Activated CD8-positive, alpha-beta memory T cell treated with anti-CD3 and anti-CD28 coated beads, Interleukin-2, amount 50 U/mL, for 24 hours (primary cell): ENCODE data around the gene ACTL7B.
"Not testable (repeated sequence)": the region's sequence is repeated elsewhere in the genome, so short reads cannot be mapped to it uniquely, and the experiment has no call there.

Experiments
- DNase-seq: peaks from one replicate; pipeline ENCODE4 v3.0.0-alpha.2; 2020; ENCODE audit errors: extremely low read depth

ACTL7B gene

DNA sequence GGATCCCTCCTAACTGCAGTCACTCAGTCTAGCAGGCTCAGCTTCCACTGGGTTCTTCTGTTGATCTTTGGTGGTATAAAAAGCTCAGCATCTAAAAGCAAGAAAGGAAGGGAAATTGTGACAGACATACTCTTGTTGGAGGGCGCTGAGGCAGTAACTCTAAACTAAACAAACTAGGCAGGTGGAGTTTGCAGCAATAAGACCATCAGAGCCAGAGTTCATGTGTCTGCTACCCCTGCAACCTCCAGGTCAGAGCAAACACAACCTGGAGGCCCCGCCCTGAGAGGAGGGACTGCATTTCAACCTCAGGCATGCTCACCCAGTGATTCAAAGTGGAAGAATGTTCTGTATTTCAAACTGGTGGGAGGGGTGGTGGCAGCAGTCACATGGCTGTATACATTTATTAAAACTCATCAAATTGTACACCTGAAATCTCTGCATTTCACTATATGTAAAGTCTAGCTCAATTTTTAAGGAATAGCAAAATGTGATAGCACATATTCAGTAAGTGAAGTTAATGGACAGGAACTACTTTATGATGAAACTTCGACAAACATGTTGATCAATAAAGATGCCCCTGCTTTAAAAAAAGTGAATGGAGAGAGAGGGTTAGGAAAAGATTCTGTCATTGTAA, 13.4 kb upstream of the ACTL7B start:
- DNase-seq: no peak

DNA sequence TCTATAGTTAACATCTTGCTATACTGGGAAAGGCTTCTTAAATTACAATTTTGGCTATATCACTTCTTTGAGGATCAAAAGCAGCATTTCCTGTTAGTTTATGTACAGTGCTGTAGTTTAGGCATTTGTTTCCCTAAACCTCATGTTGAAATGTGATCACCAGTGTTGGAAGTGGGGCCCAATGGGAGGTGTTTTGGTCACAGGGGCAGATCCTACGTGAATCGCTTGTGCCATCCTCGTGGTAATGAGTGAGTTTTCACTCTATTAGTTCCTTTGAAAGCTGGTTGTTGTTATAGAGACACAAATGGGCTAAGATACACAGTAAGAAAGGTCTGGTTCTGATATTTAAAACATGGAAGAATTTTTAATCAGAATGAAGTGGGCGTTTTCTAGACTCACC, 12.0 kb upstream of the ACTL7B start:
- no peak for DNase-seq

DNA sequence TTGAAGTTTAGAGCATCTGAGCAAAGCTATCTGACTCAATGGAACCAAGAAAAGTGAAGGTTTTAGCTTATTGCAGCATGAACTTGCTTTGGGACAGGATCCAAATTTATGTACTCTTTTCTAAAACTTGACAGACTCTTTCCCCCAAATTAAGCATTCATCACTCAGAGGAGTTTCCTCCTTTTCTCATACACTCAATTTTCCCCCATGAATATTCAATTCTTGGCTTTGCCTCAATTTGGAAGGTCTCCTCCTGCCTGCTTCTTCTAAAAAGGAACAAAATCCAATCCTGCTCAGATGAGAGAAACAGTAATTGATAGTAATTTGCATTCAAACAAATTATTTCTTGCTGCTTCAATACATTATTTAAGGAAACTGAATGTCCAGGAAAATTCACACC, 11.3 kb upstream of the ACTL7B start:
- DNase-seq: no peak

DNA sequence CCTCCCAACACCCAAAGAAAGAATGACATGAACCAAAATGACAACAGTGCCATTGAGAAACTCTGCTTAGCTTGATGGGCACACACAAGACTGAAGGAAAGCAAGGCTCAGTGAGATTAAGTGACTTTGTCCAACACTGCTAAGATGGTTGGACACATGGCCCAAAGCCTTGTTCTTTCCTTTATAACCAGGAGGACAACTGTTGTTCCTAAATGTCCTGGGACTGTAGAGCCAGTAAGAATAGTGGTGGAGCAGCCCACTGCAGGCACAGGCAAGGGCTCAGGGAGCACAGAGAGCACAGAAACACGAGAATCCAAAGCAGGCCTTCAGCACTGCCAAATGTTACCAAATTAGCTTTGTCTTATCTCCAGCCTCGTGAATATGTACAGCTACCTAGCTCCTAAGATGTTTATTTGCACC, 10.2 kb upstream of the ACTL7B start:
- DNase-seq: no peak

DNA sequence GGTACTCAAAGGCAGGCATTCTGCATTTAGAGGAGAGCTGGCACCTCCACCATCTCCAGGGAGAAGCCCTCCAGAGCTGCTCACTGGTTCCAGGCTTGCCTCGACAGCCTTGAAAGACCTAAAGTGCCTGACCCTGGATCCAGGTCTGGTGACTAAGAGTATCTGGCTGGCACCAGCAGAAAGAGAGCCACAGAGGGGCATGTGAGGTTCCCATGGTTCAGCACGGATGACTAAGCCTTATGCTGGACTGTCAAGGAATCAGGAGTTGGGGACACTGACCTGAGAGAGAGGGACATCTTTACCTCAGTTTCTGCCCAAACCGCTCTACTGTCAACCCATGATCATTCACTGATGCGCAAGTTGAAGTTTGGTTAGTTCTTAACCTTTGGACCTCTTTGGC, 9.3 kb upstream of the ACTL7B start:
- no peak for DNase-seq

DNA sequence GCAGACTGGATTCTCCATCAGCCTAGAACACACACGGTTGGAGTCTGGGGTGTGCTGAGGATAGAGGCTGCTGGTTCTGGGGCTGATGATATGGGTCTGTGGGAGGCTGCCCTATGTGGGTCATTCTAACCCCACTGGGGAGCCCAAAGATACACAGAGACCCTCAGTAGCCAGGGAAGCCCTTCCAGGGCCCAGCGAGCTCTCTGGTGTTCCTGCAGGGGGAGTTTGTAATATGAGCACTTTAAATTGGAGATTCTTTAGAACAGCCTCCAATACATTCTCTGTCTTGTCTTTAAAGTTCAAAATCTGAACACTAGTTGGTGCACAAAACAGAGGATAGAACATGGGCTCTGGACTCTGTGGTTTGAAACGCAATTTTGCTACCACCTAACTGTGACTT, 8.7 kb upstream of the ACTL7B start:
- no peak for DNase-seq

DNA sequence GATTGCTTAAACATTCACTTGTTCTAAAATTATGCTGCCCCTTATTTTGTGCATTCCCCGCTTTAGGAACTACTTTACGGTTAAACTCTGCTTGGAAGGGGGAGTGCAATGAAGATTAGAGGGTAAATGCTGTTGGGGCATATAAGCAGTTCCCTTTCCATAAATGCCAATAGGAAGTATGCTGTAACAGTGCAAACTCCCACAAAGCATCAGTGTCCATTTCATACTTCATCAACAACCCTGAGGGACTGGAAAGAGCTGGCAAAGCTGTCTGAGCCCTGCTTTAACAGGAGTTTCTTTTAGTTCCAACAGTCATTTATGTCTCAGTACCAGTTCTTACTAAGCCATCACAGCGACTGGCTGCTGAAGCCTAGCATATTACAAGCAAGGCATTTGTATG, 8.1 kb upstream of the ACTL7B start:
- DNase-seq: no peak

DNA sequence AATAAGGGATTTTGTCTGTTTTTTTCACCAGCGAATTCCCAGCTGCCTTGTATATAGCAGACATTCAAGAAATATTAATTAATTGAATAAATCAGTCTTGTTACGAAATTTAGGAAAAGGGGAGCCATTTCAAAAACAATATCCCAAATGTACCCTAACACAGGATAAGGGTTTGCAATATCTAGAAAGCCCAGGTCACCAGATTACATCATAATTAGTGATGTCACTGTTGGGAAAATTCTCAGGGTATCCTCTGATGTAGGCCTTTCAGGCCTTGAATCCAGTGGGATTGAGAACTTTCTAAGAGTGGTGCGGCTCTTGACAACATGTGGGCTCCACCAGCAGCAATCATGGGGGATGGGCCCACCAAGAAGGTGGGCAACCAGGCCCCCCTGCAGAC, 6.2 kb upstream of the ACTL7B start, which contains the start of gene ACTL7A:
ACTL7A (plus strand) TSS at position 270 of the 400 bp plus-strand sequence; CDS start at position 327, 57 bp downstream.
- no peak for DNase-seq

DNA sequence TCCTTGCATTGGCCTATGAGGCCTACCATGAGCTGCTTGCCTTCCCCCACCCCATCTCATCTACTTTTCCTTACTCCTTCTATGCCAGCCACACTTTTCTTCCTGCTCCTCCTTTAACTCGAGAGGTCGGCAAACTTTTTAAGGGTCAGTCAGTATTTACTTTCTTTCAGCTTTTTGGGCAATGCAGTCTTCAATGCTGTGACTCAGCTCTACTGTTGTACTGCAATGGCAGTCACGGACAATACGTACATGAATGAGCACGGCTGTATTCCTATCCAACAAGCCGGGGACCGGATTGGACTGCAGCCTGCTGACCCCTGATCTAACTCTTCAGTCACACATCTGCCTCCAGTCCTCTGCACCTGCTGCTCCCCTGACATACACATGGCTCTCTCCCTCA, 5.7 kb upstream of the ACTL7B start:
- DNase-seq: no peak

DNA sequence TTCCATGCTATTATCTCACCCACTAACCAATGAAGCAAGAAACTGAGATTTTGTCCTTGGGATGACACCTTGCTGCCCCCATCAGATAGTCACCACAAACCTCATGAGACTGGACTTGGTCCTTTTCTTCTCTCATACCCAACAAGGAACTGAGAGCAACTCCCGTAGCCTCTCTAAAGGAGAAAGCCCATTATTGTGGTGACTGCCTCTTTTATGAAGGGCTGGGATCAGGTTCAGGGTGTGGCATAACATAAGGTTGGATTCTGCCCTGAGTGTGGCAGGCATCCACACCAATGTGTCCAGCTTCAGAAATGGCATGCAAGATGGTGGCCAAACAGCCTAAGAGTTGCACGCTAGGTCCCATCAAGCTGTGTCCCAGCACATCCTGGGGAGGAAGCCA, 5.0 kb upstream of the ACTL7B start:
- no peak for DNase-seq

DNA sequence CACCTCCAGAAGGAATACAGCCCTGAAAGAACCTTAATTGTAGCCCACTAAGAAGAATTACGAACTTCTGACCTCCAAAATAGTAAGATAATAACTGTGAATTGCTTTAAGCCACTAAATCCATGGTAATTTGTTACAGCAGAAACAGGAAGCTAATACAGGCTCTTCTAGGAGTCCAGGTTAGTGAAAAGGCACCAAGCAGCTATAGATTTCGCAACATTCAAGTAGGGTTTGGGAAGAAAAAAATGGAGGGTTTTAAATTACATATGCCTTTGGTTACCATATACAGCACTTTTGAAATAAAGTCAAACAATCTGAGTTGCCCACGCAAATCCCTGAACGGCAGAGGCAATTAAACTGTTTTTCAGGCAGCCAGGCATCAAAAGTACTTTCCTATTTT, 4.6 kb upstream of the ACTL7B start:
- DNase-seq: no peak

DNA sequence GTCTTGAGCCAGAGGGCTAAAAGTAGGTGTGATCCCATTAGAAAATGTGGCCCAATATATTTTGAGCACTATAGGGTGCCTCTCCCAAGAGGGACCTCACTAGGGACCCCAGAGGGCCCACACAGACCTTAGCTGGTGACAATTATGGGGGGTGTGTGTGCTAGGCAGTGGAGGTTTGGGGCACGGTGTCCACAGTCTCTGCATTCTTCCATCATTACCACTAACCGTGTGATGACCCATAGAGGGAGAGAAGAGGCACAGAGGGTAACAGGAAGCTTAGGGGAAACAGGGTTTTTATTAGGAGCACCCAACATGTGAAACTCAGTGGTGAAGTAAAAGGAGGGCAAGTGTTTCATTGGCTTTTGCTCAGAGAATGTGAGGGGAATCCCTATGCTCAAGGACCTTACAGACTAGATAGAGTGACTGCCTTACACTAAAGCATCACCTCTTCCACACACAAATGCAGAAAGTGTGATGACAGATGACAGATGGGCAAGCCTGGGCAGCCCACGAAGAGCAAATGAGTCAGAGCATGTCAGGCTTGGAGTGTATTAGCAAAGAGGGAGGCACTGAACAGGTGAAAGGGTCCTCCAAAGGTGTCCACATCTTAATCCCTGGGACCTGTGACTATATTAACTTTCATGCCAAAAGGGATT, 3.8 kb upstream of the ACTL7B start:
- DNase-seq: no peak

DNA sequence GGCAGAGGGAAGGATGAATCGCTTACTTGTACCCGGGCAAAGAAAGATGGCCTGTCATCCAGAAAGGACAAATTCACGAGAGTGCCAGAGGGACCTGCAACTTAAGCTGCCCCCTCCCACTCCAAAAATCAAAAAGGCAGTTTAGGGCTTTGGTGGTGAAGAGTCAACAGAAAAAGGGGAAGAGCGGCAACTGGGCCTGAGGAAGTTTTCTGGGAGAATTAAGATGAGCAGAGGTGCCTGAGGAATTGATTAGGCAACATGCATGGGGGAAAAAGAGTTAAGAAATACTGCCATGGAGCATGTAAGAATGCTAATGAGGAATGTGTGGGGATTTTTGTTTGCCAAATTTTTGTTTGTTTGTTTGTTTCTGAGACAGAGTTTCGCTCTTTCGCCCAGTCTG, 1.8 kb upstream of the ACTL7B start:
- no peak for DNase-seq

DNA sequence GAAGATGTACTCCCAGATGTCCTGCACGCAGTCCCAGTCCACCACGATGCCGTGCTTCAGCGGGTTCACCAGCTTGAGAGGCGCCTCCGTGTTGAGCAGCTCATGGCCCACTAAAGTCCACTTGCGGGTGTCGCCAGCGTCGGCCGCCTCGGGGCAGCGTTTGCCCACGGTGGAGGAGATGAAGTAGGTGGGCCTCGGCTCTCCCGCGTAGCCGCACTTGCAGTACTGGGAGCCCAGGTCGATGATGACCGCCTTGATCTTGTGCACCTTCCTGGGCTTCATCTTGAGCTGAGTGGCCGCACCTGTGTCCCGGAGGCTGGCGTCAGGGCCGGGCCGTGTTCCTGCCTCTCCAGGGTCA, 278 bp downstream of the ACTL7B start:
- no peak for DNase-seq

DNA sequence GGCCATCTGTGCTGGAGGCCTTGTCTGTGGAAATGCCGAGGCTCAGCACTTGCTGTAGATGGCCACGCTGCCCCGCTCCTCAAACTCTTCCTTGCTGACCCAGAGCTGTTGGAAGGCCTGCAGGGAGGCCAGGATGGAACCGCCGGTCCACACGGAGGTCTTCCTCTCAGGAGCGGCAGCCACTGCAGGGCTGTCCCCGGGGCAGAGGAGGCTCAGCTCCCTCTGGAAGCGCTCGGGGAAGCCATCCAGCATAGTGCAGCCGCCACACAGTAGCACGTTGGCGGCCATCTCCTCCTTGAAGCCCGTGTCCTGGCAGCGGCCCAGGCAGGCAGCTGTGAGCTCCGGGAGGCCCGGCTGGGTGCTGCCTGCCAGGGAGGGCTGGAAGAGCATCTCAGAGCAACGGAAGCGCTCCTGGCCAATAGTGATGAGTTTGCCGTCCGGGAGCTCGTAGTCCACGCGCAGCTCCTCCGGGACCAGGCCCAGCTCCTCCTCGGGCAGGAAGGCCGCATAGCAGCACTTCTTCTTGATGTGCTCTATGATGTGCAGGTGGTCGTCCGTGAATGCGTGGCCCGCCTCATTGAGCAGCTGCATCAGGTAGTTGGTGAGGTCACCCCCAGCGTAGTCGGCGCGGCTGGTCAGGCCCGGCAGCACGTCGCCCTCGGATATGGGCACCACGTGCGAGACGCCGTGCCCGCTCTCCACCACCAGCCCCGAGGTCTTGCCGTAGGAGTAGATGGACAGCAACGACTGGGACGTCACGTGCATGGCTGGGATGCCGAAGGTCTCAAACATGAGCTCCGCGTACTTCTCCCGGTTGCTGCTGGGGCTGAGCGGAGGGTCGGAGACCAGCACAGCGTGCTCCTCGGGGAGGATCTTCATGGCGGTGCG, 901 bp downstream of the ACTL7B start:
- no peak for DNase-seq

DNA sequence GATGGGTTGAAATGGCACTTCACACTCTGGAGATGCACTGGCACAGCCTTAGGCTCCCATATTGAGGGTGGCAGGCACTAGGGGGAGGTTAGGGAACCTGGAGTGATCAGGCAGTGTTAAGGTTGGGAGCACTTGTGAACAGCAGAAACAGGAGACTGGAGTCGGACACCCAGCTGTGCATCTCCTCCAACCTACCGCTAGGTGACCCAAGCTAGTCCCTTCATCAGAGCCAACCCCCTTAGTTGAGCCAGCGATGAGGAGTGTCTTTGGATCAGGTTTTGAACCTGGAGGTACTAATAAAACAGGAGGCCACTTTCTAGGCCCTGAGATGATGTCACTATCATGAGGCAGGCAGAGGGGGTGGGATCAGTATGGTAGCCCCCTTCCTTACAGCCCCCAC, 1.7 kb downstream of the ACTL7B start:
- no peak for DNase-seq

DNA sequence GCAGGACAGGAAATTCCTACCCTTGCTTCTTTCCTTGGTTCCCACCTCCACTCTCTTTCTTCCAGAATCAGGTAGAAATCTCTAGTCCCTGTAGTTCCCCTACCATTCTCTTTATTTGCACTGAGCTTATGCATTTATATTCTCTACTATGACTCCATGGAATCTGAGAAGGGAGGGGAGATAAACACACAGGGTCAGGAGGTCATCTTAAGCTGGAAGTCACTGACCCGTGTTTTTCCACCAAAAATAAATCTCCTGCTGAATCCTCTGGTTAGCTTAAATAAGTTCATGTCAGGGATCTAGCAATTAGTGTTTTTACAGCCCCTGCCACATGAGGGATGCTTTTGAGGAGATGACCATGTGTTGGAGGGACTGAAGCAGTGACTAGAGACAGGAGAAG, 3.7 kb downstream of the ACTL7B start:
- DNase-seq: no peak

DNA sequence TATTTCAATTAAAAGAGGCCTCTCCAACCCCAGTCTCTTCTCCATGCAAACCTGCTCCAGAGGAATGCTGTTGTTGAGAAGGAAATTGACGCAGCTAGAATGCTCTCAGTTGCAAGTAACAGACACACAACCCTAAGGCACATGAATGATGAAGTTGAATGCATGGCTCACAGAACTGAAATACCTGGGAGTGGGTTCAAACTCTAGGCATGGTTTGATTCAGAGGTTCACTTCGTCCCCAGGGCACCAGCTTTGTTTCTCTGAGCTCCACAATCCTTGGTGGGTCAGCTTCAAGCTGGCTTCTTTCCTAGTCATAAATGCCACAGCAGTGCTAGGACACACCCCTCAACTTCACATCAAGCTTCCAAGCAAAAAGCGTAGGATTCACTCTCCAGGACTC, 4.6 kb downstream of the ACTL7B start:
- DNase-seq: no peak

DNA sequence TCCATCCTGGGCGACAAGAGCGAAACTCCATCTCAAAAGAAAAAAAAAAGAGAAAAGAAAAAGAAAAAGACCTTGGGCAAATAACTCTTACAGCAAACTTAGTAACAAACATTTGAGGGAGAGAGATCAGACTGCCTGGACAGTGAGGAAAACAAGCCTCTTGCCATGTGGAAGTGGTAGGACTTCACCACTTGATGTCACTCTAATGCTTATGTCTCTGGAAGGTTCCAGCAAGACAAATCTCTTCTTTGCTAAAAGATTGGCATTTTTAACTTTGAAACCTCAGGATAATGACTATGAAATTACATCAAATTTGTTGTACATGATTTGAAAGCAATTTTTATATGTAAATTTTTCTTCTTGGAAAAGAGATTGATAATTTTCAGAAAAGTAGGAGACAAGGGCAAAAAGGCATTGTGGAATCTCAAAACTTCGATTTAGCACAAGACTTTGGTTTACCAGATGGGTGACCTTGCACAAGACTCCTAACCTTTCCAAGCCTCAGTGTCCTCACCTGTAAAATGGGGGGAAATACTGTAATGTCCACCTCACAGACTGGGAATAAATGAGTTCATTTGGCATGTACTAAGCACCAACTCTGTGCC, 5.4 kb downstream of the ACTL7B start:
- DNase-seq: no peak

DNA sequence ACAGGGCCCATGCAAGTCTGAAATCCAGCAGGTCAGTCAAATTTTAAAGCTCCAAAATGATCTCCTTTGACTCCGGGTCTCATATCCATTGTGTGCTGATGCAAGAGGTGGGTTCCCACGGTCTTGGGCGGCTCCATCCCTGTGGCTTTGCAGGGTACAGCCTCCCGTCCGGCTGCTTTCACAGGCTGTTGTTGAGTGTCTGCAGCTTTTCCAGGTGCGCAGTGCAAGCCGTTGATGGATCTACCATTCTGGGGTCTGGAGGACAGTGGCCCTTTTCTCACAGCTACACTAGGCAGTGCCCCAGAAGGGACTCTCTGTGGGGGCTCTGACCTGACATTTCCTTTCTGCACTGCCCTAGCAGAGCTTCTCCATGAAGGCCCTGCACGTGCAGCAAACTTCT, 7.5 kb downstream of the ACTL7B start:
- not testable (repeated sequence) for DNase-seq

DNA sequence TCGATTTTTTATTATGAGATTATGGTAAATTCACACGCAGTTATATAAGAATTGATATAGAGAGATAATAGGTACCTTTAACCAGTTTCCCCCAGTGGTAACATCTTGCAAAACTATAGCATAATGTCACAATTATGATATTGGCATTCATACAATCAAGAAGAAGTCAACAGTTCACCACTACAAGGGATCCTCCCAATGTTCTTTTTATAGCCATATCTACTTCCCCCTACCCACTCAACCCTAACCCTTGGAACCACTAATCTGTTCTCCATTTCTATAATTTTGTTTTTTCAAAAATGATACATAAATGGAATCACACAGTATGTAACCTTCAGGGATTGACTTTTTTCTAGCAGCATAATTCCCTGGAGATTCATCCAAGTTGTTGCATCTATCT, 9.8 kb downstream of the ACTL7B start:
- DNase-seq: no peak

DNA sequence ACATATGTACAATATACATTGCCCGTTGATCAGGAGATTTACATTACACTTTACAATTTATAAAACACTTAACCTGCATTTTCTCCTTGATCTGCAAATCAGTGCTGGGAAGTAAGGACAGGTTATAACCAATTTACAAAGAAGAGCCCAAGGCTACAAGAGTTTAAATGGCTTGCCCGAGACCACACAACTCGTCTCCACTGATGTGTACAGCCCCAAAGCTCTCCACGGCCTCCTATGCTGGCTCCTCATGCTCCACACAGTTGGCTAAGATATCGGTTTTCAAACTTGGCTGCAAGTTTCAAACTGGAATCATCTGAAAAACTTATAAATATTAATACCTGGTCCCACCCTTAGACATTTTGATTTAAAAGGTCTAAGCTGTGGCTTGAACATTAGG, 10.3 kb downstream of the ACTL7B start:
- DNase-seq: no peak

DNA sequence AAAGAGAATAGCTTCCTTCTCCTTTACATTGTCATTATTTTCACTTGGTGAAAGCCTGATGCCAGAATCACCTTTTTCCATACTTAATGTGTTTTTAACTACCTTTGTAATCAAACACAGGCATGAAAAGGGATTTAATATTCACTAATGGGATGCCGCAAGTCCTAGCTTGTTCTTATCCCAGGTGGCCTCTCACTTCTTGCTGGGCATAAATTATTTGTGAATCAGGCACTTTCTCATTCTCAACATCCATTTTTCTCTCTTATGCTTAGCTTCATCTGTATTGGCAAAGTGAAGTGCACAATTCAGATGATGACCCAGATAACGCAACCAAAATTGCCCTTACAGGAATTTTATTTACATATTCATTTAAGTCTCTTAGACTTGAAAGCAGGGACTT, 10.9 kb downstream of the ACTL7B start:
- DNase-seq: no peak
